GM12878 (cell line): ENCODE results near the gene CAMK4. TPM values are rescaled to one million over a fixed set of nuclear protein-coding genes. Genes with fewer than 3 reads are reported as not detected.

Experiments used
- ATAC-seq: fragments of 200-7000 bp; cut with Tn5 transposase; 3 replicates; pipeline ENCODE4 v1.9.1; 2020; ENCODE audit warnings: mild to moderate bottlenecking, moderate library complexity
- BruUV-seq: library from RNA; stranded (reverse); fragments of 400-500 nt; replicated peaks from 2 replicates; lab custom pipeline; 2021; lab: Mats Ljungman, UMichigan
- CTCF ChIA-PET: fragments of 300-600 bp; sonication (Branson Sonifier 250); formaldehyde crosslinking; extraction: SDS; loops from one replicate; lab custom pipeline; 2021; ENCODE audit warnings: inconsistent platforms; lab: Yijun Ruan, JAX
- POLR2A ChIA-PET: fragments of 350-600 bp; formaldehyde crosslinking; extraction: SDS; loops from one replicate; lab custom pipeline; 2021; ENCODE audit warnings: inconsistent platforms; lab: Charles Lee
- RAD21 ChIA-PET: fragments of 300-600 bp; sonication (Branson Sonifier 250); formaldehyde crosslinking; loops from one replicate; lab custom pipeline; 2023; ENCODE audit warnings: antibody characterized with exemption; ENCODE audit not compliant: unreplicated experiment; lab: Charles Lee
- SMC1A ChIA-PET: fragments of 300-600 bp; sonication (Branson Sonifier 250); formaldehyde crosslinking; loops from one replicate; lab custom pipeline; 2023; ENCODE audit not compliant: unreplicated experiment, uncharacterized antibody; lab: Charles Lee
- DNase-seq: peaks from one replicate; pipeline ENCODE4 v3.0.0-alpha.2; 2011; ENCODE audit warnings: low read depth, low spot score
- FAIRE-seq: peaks from 3 replicates; lab custom pipeline; 2011; peaks lifted over from hg19 to GRCh38; lab: Jason Lieb, UNC
- H2AFZ ChIP-seq: 2 replicates; pipeline ENCODE4 v1.6.0; 2011; ENCODE audit warnings: low read depth, low read length, control low read depth; ENCODE audit not compliant: control insufficient read depth
- H3K27ac ChIP-seq: 2 replicates; pipeline ENCODE4 v1.5.1; 2011; ENCODE audit warnings: control low read depth; ENCODE audit not compliant: control insufficient read depth, insufficient read depth
- H3K27me3 ChIP-seq, 2 experiments: replicated peaks in 1 of 2; 2 replicates each; pipeline versions ENCODE4 v1.6.0 to v1.6.1; 2011; ENCODE audit warnings: low read length in 1 of 2; ENCODE audit not compliant: control insufficient read depth in 2 of 2, insufficient read depth in 2 of 2
- H3K36me3 ChIP-seq, 2 experiments: 2 replicates each; pipeline ENCODE4 v1.5.1; 2011; ENCODE audit warnings: low read length in 1 of 2; ENCODE audit not compliant: control insufficient read depth in 2 of 2, insufficient read depth in 2 of 2
- H3K4me1 ChIP-seq: 2 replicates; pipeline ENCODE4 v1.6.1; 2011; ENCODE audit warnings: mild to moderate bottlenecking, low read length, moderate library complexity, mixed read lengths; ENCODE audit not compliant: control insufficient read depth, insufficient read depth
- H3K4me2 ChIP-seq: 2 replicates; pipeline ENCODE4 v1.6.0; 2011; ENCODE audit warnings: control low read depth; ENCODE audit not compliant: control insufficient read depth, insufficient read depth
- H3K4me3 ChIP-seq: fragments of 200-600 bp; sonication (generic); 2 replicates; pipeline ENCODE4 v1.5.1; 2016
- H3K79me2 ChIP-seq: 2 replicates; pipeline ENCODE4 v1.6.0; 2011; ENCODE audit warnings: low read length; ENCODE audit not compliant: control insufficient read depth, insufficient read depth
- H3K9ac ChIP-seq: 2 replicates; pipeline ENCODE4 v1.8.0; 2011; ENCODE audit warnings: low read length, control low read depth, mixed read lengths; ENCODE audit not compliant: control insufficient read depth, insufficient read depth
- H3K9me3 ChIP-seq: replicated peaks from 3 replicates; pipeline ENCODE4 v1.5.1; 2011; ENCODE audit warnings: mild to moderate bottlenecking, low read length; ENCODE audit not compliant: control insufficient read depth, insufficient read depth
- H4K20me1 ChIP-seq: 2 replicates; pipeline ENCODE4 v1.6.0; 2011; ENCODE audit not compliant: control insufficient read depth, insufficient read depth
- BMI1 ChIP-seq: fragments of 450-650 bp; IDR thresholded peaks from 2 replicates; pipeline ENCODE4 v1.6.1; 2016; ENCODE audit warnings: mild to moderate bottlenecking, moderate library complexity, borderline replicate concordance
- DPF2 ChIP-seq: fragments of 450-650 bp; IDR thresholded peaks from 2 replicates; pipeline ENCODE4 v1.6.1; 2017; ENCODE audit warnings: mild to moderate bottlenecking
- EGR1 ChIP-seq, 2 experiments: IDR thresholded peaks; 1 replicate in 1 of 2; 2 replicates in 1 of 2; pipeline ENCODE4 v1.6.1; 2011 to 2012; ENCODE audit warnings: low read depth in 2 of 2, low read length in 2 of 2, borderline replicate concordance in 1 of 2, mild to moderate bottlenecking in 1 of 2, moderate library complexity in 1 of 2
- GATAD2B ChIP-seq: fragments of 450-650 bp; conservative IDR thresholded peaks from 2 replicates; pipeline ENCODE4 v1.6.1; 2017; ENCODE audit warnings: low read depth, mild to moderate bottlenecking, moderate library complexity
- NFIC ChIP-seq: IDR thresholded peaks from 2 replicates; pipeline ENCODE4 v1.6.1; 2012; ENCODE audit warnings: low read depth, mild to moderate bottlenecking, inconsistent platforms, low read length, moderate library complexity
- NR2C1 ChIP-seq: fragments of 450-650 bp; IDR thresholded peaks from 2 replicates; pipeline ENCODE4 v1.6.1; 2017; ENCODE audit warnings: antibody characterized with exemption, mild to moderate bottlenecking, moderate library complexity
- RFX5 ChIP-seq: IDR thresholded peaks from 2 replicates; pipeline ENCODE4 v1.6.1; 2011; ENCODE audit warnings: low read depth, low read length, improper control_type of control experiment
- SMAD1 ChIP-seq: fragments of 450-650 bp; IDR thresholded peaks from 2 replicates; pipeline ENCODE4 v1.6.1; 2018; ENCODE audit warnings: mild to moderate bottlenecking, low read depth; ENCODE audit not compliant: partially characterized antibody
- SMARCA5 ChIP-seq: fragments of 450-650 bp; IDR thresholded peaks from 2 replicates; pipeline ENCODE4 v1.6.1; 2017; ENCODE audit warnings: mild to moderate bottlenecking
- SMC3 ChIP-seq: IDR thresholded peaks from 2 replicates; pipeline ENCODE4 v1.6.1; 2011; ENCODE audit warnings: low read length, improper control_type of control experiment, borderline replicate concordance
- TCF12 ChIP-seq: IDR thresholded peaks from 2 replicates; pipeline ENCODE4 v1.6.1; 2011; ENCODE audit warnings: low read depth, mild to moderate bottlenecking, low read length
- ZBED1 ChIP-seq: IDR thresholded peaks from 2 replicates; pipeline ENCODE4 v1.6.1; 2016; ENCODE audit warnings: borderline replicate concordance
- ZNF217 ChIP-seq: fragments of 450-650 bp; IDR thresholded peaks from 2 replicates; pipeline ENCODE4 v1.6.1; 2017; ENCODE audit warnings: antibody characterized with exemption, mild to moderate bottlenecking
- WGBS: methylation state at CpG from one replicate; pipeline ENCODE4 v1.1.6; 2016; ENCODE audit warnings: low lambda C conversion rate; ENCODE audit not compliant: insufficient replicate concordance, insufficient coverage; ENCODE audit errors: missing lambda C conversion rate; 5-methylcytosine and 5-hydroxymethylcytosine counted together
- in situ Hi-C: fragments of 300-500 bp; cut with MboI; formaldehyde crosslinking; loops from 9 replicates; pipeline ENCODE4 v1.14.3; 2018; ENCODE audit warnings: mixed read lengths
- intact Hi-C: fragments of 100-400 bp; cut with micrococcal nuclease; formaldehyde crosslinking; loops from one replicate; pipeline ENCODE4 v1.14.2; 2022; ENCODE audit not compliant: unreplicated experiment
- polyA plus RNA-seq, 11 experiments: library from polyadenylated mRNA; depleted of rRNA in 4 of 11; unstranded in 6 of 11; stranded (reverse) in 5 of 11; fragments of >200 nt; fragmentation: Nextera tagmentation in 4 of 11; fragmentation: Illumina TruSeq in 1 of 11; extraction: Ambion mirVana in 4 of 11; extraction: Trizol in 1 of 11; gene quantifications; 1 replicate in 1 of 11; 2 replicates in 10 of 11; pipeline versions ENCODE4 v1.2.1 to v1.2.3, GENCODE V29; 2011 to 2016; ENCODE audit warnings: inconsistent platforms in 2 of 11, missing spikeins in 2 of 11, low read depth in 1 of 11
- total RNA-seq, 4 experiments: library from RNA; depleted of rRNA in 3 of 4; stranded (reverse); fragments of >200 nt in 3 of 4; fragmentation: Illumina TruSeq in 1 of 4; extraction: Trizol in 1 of 4; gene quantifications; 2 replicates each; pipeline versions ENCODE4 v1.2.1 to v1.2.3, GENCODE V29; 2013 to 2021
- TF ChIP-seq, protein P1 (sequence below): fragments of 450-650 bp; formaldehyde crosslinking; IDR thresholded peaks from 2 replicates; pipeline ENCODE4 v1.4.0; 2022; ENCODE audit warnings: mild to moderate bottlenecking, moderate library complexity

Gene CAMK4
- total and polyA plus RNA-seq, 10 of the 15 experiments (the other 5 are each of a cell fraction or from before 2014, with no cell fraction given), result 13.3 to 51.9 (median 35.3) TPM

DNA sequence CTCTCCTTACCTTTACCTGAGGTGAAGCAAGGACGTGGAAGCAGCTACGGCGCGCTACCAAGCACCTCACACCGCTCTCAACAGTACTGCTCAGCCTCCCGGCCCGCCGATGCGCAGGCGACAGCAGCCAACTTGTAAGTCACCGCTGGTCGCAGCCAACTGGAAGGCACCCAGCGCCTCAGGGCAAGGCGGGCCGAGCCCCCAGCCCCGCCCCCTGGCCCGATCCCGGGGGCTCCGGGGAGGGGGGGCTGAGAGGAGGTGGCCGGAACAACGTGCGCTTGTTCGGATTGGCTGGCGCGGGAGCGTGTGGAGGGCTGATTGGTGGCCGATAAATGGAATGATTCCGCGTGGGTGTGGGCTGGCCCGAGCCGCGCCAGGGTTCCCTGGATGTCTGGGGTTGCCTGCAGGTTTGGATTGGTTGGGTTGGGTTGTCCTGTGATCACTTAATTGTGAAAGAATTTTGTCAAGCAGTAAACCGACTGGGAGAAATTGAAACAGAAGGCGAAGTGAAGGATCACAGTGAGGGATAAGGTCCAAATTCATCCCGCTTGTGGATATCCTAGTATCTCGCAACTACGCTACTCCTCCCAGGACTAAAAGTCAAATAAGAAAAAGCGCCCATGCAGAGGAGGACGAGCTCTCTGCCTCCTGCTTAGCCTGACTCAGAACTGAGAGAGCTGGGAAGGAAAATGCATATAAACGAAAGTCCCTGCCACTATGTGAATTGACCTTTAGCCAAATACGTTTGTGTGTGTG lies 288.4 kb downstream of the CAMK4 start, which contains the start of gene STARD4 (continued):
- TF ChIP-seq, protein P1, sequence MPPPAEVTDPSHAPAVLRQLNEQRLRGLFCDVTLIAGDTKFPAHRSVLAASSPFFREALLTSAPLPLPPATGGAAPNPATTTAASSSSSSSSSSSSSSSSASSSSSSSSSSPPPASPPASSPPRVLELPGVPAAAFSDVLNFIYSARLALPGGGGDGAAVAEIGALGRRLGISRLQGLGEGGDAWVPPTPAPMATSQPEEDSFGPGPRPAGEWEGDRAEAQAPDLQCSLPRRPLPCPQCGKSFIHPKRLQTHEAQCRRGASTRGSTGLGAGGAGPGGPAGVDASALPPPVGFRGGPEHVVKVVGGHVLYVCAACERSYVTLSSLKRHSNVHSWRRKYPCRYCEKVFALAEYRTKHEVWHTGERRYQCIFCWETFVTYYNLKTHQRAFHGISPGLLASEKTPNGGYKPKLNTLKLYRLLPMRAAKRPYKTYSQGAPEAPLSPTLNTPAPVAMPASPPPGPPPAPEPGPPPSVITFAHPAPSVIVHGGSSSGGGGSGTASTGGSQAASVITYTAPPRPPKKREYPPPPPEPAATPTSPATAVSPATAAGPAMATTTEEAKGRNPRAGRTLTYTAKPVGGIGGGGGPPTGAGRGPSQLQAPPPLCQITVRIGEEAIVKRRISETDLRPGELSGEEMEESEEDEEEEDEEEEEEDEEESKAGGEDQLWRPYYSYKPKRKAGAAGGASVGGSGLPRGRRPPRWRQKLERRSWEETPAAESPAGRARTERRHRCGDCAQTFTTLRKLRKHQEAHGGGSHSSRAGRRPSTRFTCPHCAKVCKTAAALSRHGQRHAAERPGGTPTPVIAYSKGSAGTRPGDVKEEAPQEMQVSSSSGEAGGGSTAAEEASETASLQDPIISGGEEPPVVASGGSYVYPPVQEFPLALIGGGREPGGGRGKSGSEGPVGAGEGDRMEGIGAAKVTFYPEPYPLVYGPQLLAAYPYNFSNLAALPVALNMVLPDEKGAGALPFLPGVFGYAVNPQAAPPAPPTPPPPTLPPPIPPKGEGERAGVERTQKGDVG (CRISPR knock-in tag), result no peak
- peak; percentile 83 for TF ChIP-seq RFX5

DNA sequence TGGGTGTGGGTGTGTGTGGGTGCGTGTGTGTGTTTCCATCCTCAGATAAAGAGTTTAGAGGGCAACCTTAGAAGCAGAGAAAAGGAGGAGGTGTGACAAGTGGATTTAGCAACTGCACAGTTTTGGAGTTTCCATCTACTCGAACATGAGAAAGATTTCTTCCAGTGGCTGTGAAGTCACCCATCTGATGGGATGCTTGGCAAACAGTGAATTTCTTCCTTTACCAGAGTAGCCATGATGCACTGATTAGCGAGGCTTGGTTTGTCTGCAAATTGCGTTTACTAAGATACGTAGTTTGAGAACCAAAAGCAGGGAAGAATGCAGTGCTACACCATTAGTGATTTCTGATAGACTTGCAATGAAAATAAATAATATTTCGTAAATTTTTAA lies 288.9 kb downstream of the CAMK4 start:
- SMC1A ChIA-PET, result interaction anchor here (1.0 to 7.5 kb wide), 3 partner anchors 16 to 286 kb away, joined by 3 to 49 read pairs (median 6); no protein-coding TSS in a partner anchor
- CTCF ChIA-PET, result interaction anchor here (3.6 kb wide), 1 partner anchor 18 kb away, joined by 16 read pairs; no protein-coding TSS in a partner anchor
- H3K9me3 ChIP-seq, result no peaks in the 10 kb centered on the region
- H3K27me3 ChIP-seq, result no peaks in the 10 kb centered on the region
- no peaks in the 10 kb centered on the region for H3K36me3 ChIP-seq
- RAD21 ChIA-PET, result interaction anchor here (0.8 to 4.1 kb wide), 4 partner anchors 16 to 629 kb away, joined by 3 to 21 read pairs (median 4); partner anchors contain the start of gene NREP
- TSS peak; percentile 92 for BruUV-seq
- H3K9ac ChIP-seq, result peak overlapping the region; percentile 83
- peaks cover 6% of the 10 kb centered on the region for H3K4me1 ChIP-seq
- FAIRE-seq, result no peak
- intact Hi-C loops, result loop anchor here (5.0 to 10.0 kb wide), 3 partner anchors 286 to 1012 kb away; no protein-coding TSS in a partner anchor
- ATAC-seq, result no peak
- in situ Hi-C loops, result loop anchor here (25.0 kb wide), 2 partner anchors 776 to 1449 kb away; partner anchors contain the start of genes SLC25A46 and TMEM232
- peak overlapping the region; percentile 87 for H2AFZ ChIP-seq
- H4K20me1 ChIP-seq, result no peaks in the 10 kb centered on the region; the same call in 1 of the 2 replicates
- WGBS, result 64% methylated on average over 6 of the region's 6 CpGs
- H3K27ac ChIP-seq, result peak overlapping the region; percentile 97
- POLR2A ChIA-PET, result interaction anchor here (1.0 to 1.5 kb wide), 3 partner anchors 11 to 649 kb away, joined by 3 to 4 read pairs (median 3); no protein-coding TSS in a partner anchor
- DNase-seq, result no peak
- H3K79me2 ChIP-seq, result peaks cover 45% of the 10 kb centered on the region
- peak overlapping the region; percentile 75 for H3K4me2 ChIP-seq
- peak overlapping the region; percentile 85 for H3K4me3 ChIP-seq
- 0 out of 2 replicates have a peak, but pooled peaks have one; percentile 42 for TF ChIP-seq GATAD2B
- peak; percentile 39; the same call in 1 of the 2 replicates for TF ChIP-seq NFIC
- TF ChIP-seq, protein P1 (CRISPR knock-in tag), result no peak
- no peak for TF ChIP-seq SMC3
- TF ChIP-seq SMARCA5, result peak; percentile 4; the same call in 1 of the 2 replicates
- TF ChIP-seq ZNF217, result peak; percentile 71; the same call in 1 of the 2 replicates
- TF ChIP-seq SMAD1, result peak; percentile 6
- TF ChIP-seq BMI1, result peak; percentile 30; the same call in 1 of the 2 replicates
- peak; percentile 68; the same call in 1 of the 2 replicates for TF ChIP-seq NR2C1
- no peak for TF ChIP-seq TCF12
- TF ChIP-seq ZBED1, result 0 out of 2 replicates have a peak, but pooled peaks have one; percentile 46
- TF ChIP-seq DPF2, result 0 out of 2 replicates have a peak, but pooled peaks have one; percentile 20
- peak in 1 of 2 experiments; percentile 78; a peak in 1 of 3 replicates for TF ChIP-seq EGR1 (IDR thresholded peaks at IDR 0.05; ENCODE audit: borderline replicate concordance in 1 of 2, low read depth in 2 of 2, low read length in 2 of 2)
